DMS153 treated with DMSO at 0.1 percent for 48 hours (cell line): Measurements from ENCODE around the gene AXIN2.
"Not testable (repeated sequence)": the region's sequence is repeated elsewhere in the genome, so short reads cannot be mapped to it uniquely, and the experiment has no call there.

Experiments used
- DNase-seq: peaks from one replicate; lab custom pipeline; 2025; ENCODE audit not compliant: unreplicated experiment; lab: John Stamatoyannopoulos, UW

AXIN2 gene

DNA sequence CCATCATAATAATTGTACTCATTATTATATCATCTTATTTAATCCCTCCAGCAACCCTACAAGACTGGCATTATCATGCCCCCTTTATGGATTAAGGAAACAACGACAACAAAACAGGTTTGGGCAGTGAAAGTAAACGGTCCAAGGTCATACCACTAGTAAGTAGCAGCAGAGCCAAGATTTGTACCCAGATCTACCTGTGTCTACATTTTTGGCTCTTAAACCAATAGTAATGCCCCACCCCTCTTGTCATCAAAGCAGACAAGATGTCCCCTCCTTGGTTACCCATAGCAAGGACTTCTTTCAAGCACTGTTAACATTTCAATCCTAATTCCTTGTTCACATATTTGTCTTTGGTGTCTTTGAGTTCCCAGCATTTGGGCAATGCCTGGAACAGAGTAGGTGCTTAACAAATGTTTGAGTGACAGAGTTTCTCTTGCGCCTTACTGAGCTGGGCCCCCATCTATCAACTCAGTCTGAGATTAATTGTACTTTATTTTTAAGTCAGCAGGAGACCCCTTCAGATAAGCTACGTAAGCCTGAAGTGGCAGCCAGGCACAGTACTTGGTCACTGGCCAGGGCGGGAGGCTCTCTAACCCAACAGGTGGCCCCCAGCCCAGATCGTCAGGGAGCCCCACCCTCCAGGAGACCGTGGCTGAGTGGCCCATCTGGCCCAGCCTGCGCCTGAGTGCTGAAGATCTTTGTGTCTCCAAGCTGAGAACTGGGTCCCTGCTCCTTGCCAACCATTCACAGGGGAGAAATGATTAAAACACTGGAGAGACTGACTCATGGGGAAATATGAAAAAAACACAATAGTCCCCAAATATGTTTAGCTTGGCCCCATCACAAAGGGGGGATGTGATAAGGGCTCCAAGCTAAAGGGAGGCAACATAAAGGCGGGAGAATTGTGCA is 75.8 kb downstream of the AXIN2 start:
- DNase-seq: no peak

DNA sequence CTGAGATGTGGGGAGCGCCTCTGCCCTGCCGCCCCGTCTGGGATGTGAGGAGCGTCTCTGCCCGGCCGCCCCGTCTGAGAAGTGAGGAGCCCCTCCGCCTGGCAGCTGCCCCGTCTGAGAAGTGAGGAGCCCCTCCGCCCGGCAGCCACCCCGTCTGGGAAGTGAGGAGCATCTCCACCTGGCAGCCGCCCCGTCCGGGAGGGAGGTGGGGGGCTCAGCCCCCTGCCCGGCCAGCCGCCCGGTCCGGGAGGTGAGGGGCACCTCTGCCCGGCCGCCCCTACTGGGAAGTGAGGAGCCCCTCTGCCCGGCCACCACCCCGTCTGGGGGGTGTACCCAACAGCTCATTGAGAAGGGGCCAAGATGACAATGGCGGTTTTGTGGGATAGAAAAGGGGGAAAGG is 77.0 kb downstream of the AXIN2 start:
- not testable (repeated sequence) for DNase-seq

DNA sequence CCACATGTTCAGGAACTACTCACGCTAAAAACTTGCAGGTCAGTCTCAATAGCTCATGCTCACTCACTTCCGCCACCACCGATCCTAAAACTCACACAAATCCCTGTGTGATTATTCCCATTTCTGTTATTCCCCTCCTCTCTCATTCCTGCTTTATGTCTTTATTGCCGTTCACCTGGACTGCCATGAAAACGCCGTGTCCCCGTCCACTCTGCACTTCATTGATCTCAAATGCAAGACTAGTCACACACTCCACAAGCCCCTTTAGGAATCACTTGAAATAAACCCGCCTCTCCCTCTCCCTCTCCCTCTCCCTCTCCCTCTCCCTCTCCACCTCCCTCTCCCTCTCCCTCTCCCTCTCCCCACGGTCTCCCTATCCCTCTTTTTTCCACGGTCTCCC is 78.0 kb downstream of the AXIN2 start:
- no peak for DNase-seq

DNA sequence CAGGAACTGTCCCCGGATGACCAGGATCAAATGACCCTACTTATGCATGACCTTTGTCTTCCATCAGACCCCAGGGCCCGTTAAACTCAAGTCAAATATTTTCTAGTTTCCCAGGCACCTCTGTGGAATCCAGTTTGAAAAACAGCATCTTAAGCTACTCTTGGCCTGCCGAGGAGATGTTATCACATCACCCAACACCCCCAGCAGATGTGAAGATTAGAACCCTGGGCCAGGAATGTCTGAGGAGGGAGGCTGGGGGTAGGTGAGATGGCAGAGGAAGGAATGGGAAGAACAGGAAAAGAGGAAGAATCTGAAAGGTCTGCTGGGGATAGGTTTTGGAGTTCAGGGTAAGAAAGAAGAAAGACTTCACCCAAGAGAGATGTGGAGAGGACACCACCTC is 79.2 kb downstream of the AXIN2 start:
- DNase-seq: no peak

DNA sequence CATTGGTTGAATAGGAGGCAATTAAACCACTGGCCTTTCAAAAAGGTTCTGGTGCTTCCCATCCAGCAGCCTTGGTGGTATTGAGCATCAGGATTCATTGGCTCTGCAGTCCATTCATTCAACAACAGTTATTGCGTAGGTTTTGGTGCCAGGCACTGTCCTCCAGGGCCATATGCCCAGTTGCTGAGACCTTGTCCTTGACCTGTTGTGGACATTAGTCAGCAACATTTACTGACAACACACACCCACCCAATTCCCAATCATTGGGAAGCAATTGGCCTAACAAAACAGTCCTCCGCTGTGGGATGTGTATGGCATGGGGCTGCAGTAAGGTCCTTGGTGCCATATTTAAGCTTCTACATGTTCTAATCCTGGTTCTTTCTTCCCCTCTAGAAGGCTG is 82.2 kb downstream of the AXIN2 start:
- no peak for DNase-seq
